Hematopoietic multipotent progenitor cell treated with erythropoietin and hydrocortisone succinate and interleukin-3 and kit ligand, for 4 days (in vitro differentiated cells): Measurements from ENCODE around the gene WSB2.
A peak's percentile ranks its signal among the peaks of the same experiment; 100 is the strongest.

Experiments used
- DNase-seq: peaks from one replicate; pipeline ENCODE4 v3.0.0-alpha.2; 2015

Gene WSB2

DNA sequence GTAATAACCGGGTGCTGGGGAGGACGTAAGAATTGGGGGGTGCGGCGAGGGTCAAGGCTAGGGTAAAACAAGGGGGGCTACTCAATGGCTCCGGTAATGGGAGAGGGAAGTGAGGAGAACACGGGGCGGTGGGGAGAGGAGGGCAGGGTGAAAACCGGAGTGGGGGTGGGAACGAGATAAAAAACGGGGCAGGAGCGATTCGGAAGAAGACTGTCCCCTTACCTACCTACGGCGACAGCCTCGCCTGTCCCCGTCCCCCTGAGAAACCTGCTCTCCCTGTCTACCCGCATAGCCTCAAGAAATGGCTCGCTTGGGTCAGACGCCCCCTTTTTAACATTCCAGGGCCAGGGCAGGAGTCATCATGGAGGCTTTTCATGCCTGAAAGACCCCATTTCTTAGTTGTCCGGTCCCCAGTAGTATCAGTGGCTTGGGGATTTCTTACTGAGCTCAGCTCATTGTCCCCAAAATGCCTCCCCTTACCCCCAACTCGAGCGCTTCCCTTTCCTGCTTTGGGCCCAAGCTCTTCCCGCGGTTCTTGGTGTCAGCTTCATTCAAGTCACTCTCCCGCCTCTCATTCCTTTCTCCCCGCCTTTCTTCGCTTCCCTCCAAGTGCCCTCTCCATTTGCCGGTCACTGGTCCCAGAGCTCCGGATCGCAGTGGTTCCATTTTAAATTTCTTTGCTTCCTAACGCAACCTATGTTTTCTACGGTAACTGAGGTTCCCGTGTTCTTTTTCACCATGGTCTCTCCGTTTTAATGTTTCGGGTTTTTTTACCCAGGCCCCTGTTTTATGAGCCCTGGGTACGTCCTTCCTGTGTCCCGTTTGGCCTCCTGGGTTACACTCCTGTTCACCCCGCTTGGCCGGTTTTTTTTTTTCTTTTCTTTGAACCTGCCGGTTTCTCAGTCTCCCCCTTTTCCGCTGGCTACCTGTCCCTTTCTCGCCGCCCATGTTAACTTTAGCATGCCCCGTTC, 1.2 kb upstream of the WSB2 start:
- peak; percentile 74 for DNase-seq

DNA sequence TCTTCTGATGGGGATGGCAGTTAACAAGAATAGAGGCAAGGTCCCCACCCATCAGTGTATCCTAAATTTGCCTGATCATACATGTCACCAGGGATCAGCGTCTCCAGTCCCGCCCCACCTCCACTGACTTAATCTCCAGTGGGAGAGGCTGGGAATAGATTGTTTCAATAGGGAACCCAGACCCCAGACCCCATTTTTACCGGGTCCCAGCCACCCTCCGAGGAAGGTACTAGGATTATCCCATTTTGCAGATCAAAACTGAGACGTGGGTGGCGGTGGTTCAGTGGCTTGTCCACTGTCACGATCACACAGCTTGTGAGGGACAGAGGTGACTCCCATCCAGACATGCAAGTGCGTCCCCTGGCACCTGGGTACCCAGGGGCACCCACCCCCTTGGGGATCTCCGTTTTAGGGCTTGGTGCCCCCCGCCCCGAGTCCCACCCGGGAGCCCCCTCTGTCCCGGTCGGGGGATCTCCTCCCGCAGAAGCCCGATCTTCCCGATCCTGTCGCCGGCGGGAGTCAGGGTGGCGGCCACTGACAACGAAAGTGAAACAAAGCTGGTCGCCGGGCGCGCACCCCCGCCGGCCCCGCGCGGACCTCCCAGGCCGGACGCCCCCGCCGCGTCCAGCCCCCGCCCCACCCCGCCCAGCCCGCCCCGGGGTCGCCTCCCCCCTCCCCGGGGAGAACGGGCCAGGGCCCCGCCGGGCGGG, 523 bp downstream of the WSB2 start:
- DNase-seq: peak; percentile 44

DNA sequence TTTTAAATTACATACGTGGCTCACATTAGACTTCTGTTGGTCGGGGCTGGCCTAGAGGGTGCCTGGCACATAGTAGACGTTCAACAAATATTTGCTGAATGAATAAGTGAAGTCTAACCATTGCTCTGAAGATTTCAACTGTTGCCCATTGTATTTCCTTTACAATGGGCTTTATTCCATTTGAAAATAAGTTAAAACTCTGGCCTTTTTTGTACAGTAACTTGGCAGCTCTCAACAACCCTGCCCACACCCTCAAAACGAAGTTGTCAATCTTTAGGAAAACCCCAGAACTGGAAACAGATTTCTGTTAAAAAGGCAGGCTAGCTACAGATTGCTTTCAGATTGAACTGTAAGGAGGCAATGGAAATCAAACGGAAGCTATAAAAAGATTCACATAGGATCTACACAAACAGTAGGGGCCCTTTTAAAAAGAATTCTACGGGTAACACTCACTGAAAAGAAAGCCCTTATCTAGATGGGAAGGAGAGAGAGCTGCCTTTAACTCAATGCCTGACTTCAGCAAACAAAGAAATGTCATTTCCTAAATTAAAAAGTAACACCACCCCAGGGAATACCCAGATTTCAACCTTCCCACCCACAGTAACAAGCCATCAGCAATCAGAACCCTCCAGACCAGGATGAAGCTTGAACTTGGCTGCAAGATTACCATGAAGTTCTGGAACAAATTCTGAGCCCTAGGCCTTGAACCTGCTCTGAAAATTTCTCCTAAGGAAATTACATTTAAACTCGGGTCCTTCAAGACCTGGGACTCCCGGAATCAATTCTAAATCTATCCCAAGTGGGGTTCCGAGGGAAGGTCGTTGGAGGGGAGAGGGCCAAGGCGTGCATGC, 1.4 kb downstream of the WSB2 start:
- no peak for DNase-seq

DNA sequence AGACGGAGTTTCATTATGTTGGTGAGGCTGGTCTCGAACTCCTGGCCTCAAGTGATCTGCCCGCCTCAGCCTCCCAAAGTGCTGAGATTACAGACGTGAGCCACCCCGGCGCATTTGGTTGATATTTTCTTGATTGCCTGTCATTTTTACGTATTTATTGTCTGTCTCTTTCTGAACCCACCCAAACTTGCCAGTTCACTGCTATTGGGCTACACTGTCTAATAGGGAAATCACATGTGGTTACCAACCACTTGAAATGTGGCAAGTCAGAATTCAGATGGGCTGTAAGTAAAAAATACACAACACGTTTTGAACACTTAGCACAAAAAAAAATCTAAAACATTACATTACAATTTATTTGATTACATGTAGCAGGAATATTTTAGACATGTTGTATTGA, 2.1 kb downstream of the WSB2 start:
- DNase-seq: no peak

DNA sequence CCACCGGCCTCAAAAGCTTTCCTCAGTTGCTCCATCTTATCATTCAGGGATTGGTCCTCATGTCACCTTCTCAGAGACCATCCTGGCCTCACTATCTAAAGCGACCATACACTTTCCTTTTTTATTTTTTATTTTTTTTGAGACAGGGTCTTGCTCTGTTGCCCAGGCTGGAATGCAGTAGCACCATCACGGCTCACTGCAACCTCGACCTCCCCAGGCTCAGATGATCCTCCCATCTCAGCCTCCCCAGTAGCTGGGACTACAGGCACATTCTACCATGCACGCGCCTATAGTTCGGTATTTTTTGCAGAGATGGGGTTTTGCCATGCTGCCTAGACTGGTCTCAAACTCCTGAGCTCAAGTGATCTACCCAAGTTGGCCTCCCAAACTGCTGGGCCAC, 2.8 kb downstream of the WSB2 start:
- no peak for DNase-seq

DNA sequence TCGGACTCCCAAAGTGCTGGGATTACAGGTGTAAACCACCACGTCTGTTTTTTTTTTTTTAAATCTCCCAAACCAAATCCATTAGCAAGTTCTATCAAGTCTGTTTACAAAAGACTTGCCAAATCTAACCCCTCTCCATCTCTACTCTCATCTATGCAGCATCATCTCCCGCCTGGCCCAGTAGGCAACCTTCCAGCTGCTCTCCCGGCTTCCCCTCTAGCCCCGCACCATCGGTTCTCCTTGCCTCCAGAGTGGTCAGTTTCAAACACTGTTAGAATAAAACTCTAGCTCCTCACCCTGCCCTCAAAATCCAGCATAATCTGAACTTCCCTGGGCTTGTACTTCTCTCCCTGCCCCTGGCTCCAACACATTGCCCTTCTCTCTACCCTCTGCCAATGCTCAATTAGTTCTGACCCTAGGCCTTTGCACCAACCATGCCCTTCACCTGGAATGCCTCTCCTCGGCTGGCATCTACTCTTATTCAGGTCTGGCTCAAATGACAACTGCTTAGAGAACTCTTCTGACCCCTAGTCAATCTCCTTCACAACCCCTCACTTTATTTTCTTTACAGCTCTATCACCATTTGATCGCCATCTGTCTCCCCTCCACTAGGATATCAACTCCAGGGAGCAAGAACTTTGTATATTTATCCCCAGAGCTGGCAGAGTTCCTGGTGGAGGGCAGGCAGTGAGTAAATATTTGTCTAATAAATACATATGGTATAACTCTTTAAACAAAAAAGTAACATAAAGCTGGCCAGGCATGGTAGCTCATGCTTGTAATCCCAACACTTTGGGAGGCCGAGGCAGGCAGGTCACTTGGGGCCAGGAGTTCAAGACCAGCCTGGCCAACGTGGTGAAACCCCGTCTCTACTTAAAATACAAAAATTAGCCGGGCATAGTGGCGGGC, 4.9 kb downstream of the WSB2 start:
- DNase-seq: no peak

DNA sequence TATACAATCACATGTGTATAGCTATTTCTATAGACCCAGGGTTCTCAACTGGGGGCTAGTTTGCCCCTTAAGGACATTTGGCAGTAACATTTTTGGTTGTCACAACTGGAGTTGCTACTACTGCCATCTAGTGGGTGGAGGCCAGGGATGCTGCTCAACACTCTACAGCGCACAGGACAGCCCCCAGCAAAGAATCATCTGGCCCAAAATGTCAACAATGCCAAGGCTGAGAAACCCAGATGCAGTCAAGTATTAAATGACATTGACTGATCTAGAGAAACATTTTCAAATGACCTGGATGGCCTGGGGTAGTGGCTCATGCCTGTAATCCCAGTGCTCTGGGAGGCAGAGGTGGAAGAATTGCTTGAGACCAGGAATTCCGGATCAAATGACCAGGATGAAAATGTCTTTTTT, 5.8 kb downstream of the WSB2 start:
- DNase-seq: peak; percentile 91

DNA sequence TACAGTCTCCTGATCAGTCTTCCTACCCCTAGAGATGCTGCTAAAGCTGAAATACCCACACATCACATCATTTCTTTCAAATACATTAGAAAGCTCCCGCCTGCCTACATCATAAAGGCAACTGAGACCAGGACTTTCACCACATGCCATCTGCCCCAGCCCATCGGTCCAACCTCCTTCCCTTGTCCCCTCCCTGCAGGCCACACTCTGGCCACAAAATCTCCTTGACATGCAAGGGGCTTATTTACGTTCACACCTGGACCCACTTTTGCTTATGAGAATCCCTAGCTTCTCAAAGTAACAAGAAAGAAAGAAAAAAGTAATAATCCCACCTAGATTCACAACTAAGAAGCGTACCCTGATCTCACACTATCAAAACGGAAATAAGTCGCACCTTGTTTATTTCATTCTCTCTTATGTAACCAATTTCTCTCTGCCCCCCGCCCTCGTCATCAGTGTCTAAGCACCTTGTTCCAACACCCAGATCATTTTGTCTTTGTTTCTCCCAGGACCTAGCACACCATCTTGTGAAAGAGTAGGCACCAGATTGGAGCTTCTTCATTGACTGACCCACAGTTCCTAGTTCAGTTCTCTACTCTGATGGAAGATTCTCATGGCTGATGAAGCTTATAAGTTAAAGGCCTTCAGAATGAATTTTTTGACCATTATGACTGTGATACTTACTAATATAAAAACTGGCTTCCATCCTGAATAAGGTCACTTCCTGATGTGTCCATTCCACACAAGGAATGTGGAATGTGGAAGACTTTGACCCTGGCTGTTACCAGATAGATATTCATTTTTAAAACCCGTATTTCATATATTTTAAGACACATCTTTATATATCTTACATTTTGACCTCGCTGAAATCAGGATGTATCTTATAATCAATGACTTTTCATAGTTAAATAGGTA, 7.7 kb downstream of the WSB2 start:
- no peak for DNase-seq

DNA sequence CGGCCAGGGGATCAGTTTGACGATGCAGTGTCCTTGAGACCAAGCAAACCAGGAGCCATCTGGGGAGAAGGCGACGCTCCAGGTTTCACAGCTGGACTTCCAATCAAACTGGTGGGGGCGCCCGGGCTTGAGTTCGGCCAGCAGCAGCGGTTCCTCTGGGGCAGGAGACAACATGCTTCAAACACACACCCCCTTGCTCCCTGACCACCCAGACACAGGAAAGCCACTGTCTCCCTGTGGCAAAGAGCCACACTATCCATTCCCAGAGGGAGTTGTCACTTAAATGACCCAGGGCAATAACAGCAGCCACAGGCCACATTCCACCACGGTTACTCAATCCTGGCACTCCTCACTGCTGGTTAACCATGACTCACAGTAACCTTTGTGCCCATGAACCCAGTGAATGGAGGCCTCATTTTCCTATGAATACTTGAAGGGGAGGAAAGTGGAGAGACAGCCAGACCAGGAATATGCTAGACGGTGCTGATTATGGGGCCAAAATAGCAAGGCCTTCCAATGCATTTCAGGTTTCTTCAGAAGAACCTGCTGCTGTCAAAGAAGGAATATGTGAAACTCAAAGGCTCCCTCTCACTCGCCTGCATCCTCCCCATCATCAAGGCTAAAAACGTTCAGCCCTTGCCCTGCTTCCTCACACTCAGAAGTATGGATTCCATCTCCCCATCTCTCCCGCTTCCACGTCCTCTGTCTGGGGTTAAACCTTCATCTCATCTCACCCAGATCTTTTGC, 8.5 kb downstream of the WSB2 start:
- DNase-seq: no peak

DNA sequence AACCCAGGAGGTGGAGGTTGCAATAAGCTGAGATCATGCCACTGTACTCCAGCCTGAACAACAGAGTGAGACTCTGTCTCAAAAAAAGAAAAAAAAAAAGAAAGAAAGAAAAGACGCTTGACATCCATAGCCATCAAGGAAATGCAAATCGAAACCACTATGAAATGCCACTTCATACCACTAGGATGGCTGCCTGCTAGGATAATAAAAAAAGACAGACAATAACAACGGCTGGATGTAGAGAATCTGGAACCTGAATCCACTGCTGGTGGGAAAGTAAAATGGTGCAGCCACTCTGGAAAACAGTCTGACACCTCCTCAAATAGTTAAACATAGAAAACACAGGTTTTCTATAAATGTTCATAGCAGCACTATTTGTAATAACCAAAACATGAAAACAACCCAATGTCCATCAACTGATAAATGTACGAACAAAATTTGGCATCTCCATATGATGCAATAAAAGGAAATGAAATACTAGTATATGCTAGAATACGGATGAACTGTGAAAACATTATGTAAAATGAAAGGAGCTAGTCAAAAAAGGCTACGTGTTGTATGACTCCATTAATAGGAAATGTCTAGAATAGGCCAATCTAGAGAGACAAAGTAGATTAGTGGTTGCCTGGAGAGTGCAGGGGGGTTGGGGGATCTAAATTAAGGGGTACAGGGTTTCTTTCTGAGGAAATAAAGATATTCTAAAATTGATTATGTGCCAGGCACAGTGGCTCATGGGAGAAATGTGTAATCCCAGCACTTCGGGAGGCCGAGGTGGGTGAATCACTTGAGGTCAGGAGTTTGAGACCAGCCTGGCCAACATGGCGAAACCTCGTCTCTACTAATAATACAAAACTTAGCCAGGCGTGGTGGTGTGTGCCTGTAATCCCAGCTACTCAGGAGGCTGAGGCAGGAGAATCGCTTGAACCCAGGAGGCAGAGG, 9.7 kb downstream of the WSB2 start:
- DNase-seq: no peak

DNA sequence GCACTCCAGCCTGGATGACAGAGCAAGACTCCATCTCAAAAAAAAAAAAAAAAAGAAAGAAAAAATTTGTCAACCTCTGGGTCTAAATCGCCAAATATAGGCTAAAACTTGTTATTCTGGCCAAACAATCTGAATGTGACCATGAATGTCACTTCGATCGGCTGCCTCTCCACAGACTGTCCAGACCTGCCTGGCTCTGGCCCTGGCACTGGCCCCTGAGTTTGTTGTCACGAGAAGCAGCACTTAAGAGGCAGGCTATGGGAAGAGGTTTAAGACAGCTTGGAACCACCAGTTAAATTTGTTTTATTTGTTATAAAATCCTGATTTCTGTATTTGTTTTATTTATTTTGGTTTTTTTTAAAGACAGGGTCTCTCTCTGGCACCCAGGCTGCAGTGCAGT, 14.5 kb downstream of the WSB2 start:
- no peak for DNase-seq

DNA sequence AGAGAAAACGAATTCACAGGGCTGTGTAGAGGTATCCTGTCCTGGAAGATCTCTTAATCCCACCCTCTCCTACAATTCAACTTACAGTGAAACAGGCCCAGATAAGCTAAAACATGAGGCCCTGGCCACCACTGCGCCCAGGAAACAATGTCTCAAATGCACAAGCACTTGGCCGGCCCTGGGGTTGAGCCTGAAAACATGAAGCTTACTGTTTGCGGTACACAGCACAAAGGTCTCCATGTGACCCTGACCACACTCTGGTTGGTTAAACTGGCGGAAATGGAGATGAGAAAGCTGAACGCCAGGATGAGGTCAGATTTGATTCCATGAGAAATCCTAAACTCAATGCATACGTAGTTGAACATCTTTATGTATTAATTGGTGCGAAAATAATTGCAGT, 16.4 kb downstream of the WSB2 start:
- no peak for DNase-seq

DNA sequence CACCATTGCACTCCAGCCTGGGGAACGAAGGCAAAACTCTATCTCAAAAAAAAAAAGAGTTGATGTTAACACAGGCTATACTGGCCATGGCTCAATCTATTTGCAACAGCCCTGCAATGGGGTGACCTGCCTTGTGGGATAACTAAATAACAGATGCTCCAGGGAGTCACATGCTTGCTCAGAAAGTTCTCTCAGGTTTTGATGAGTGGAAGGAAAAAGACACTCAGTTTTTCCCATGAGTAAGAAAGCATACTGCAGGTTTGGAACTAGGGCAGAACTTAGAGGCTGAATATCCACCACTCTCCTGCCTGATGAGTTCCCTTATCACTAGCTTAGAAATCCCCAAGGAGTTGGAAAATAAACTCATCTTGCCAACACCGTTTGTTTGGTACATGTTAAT, 16.9 kb downstream of the WSB2 start:
- DNase-seq: no peak

DNA sequence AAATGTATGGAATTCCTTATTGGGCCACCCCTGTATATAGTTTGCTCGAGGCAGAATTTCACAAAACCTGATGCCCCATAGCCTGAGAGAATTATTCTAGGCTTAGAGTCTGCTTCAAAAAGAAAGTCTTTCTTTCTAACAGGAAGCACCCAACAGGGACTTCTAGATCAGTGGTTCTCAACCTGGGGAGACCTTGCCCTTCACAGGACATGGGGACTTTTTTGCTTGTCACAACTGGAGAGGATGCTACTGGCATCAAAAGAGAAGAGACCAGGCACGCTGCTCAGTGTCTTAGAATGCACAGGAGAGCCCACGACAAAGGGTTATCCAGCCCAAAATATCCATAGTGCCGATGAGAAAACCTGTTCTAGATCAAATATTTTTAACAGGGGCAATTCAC, 18.9 kb downstream of the WSB2 start:
- no peak for DNase-seq

DNA sequence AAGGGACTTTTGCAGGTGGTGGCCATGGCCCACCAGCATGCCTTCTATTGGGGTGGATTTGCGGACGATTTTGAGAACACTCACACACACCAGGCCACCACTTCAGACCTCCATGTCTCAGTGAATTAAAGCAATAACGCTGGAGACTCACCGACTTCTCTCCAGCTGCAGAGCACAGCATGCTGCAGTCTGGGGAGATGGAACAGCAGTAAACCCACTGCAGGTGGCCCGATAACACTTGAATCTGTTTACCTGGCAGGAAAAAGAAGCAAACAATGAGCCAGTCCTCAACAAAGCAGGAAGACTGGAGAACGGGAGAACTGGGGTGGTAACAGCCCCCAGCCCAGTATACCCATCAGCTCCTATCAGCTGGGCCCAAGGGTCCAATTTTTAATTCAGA, 22.8 kb downstream of the WSB2 start:
- no peak for DNase-seq

DNA sequence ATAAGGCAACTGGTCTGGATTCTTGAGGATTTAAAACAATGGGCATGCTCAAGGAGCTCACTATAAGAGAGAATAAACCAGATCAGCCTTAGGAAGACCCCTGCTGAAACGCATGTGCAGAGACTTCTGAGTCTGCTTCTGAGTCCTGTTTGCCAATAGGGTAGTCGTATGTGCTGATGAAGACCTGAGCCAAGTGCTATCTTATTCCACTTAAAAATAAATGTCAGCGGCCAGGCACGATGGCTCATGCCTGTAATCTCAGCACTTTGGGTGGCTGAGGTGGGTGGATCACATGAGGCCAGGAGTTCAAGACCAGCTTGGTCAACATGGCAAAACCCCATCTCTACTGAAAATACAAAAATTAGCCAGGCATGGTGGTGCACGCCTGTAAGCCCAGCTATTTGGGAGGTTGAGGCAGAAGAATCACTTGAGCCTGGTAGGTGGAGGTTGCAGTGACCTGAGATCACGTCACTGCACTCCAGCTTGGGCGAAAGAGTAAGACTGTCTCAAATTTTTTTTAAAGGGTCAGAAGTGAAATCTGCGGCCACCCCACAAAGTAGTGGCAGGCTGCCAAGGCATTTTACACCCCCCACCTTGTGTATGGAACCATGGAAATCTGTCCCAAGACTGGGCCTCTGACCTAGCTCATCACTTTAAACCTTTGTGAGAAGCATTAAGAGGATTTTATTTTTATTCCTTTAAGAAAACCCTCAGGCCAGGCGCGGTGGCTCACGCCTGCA, 24.1 kb downstream of the WSB2 start:
- DNase-seq: no peak

DNA sequence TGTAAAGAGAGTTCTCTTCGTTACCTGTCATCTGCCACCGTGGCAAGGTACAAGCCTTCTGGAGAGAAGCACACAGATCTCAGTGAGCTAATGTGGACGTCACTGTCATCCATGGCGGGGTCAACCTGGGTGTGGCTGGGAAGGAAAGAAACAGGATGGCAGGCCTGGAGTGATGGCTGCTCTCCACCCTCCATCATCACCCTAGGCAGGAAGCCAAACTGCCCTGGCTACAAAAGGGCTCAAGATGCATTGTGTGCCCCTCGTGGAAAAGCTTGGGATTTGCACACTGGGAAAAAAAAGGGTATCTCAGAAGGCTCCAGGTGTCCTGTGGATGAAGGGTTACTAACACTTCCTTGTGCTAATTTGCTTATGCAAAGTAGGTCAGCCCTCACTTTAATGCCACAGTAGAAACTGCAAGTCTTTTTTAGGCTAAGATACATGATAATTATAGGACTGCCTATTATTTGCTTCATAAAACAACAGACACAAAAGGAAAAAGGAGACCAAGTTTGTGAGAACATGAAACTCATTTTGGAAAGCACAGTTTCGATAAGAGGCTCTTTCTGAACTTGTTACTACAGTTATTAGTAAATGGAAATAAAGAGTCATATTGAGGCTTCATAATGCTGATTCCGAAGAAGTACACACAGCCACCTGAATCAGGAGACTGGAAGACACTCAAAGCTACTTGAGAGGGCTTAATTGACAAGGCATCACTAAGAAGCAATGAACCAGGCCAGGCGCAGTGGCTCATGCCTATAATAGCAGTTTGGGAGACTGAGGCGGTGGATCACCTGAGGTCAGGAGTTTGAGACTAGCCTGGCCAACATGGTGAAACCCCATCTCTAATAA, 25.6 kb downstream of the WSB2 start:
- no peak for DNase-seq
